Activated CD4-positive, alpha-beta T cell treated with anti-CD3 and anti-CD28 coated beads for 36 hours (primary cell): ENCODE measurements around the gene TNFAIP6. TPM values are rescaled to one million over a fixed set of nuclear protein-coding genes. Genes with fewer than 3 reads are reported as not detected.
A peak's percentile ranks its signal among the peaks of the same experiment; 100 is the strongest.
"Not testable (repeated sequence)": the region's sequence is repeated elsewhere in the genome, so short reads cannot be mapped to it uniquely, and the experiment has no call there.

Source experiments
- ATAC-seq: fragments of 200-7000 bp; cut with Tn5 transposase; one replicate; pipeline ENCODE4 v1.10.0; 2021; ENCODE audit warnings: mild to moderate bottlenecking, moderate library complexity
- CTCF ChIA-PET: fragments of 350-600 bp; sonication (Branson Sonifier 250); formaldehyde crosslinking; loops from one replicate; lab custom pipeline; 2021; ENCODE audit warnings: antibody characterized with exemption; lab: Charles Lee
- POLR2A ChIA-PET: fragments of 350-600 bp; sonication (Branson Sonifier 250); formaldehyde crosslinking; loops from one replicate; lab custom pipeline; 2021; ENCODE audit warnings: antibody characterized with exemption, inconsistent platforms; lab: Charles Lee
- DNase-seq: peaks from one replicate; pipeline ENCODE4 v3.0.0-alpha.2; 2020
- H3K27ac Mint-ChIP-seq: one replicate; pipeline ENCODE4 v1.8.0; 2021; ENCODE audit warnings: mixed read lengths
- H3K27me3 Mint-ChIP-seq: one replicate; pipeline ENCODE4 v1.8.0; 2021; ENCODE audit warnings: mixed read lengths
- H3K36me3 Mint-ChIP-seq: one replicate; pipeline ENCODE4 v1.8.0; 2021; ENCODE audit warnings: low read depth, mixed read lengths
- H3K4me1 Mint-ChIP-seq: one replicate; pipeline ENCODE4 v1.8.0; 2021; ENCODE audit warnings: mixed read lengths
- H3K4me3 Mint-ChIP-seq: one replicate; pipeline ENCODE4 v1.8.0; 2021; ENCODE audit warnings: mild to moderate bottlenecking, moderate library complexity, mixed read lengths
- H3K9me3 Mint-ChIP-seq: one replicate; pipeline ENCODE4 v1.8.0; 2021; ENCODE audit warnings: low read depth, mixed read lengths
- intact Hi-C, 2 experiments: fragments of 100-400 bp; cut with DNase I in 1 of 2; cut with micrococcal nuclease in 1 of 2; formaldehyde crosslinking; loops; one replicate each; pipeline versions ENCODE4 v1.14.2 to v1.15.1; 2022 to 2024; cut with DNase I, micrococcal nuclease
- total RNA-seq, 2 experiments: library from RNA; stranded (reverse); gene quantifications; one replicate each; pipeline ENCODE4 v1.2.3, GENCODE V29; 2021

The TNFAIP6 gene
- total RNA-seq, 2 experiments from 2014 or later, result not detected

DNA sequence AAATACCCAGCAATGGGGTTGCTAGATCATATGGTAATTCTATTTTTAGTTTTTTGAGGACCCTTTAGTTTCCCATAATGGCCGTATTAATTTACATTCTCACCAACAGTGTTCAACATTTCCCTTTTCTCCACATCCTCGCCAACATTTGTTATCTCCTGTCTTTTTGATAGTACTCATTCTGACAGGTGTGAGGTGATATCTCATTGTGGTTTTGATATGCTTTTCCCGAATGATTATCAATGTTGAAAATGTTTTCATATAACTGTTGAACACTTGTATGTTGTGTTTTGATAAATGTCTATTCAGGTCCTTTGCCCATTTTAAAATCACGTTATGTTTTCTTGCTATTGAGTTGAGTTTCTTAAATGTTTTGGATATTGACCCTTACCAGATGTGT, 46.5 kb downstream of the TNFAIP6 start:
- H3K27me3 Mint-ChIP-seq, result no peaks in the 10 kb centered on the region
- ATAC-seq (no peak), DNase-seq (no peak)
- no peak overlapping the region for H3K27ac Mint-ChIP-seq
- H3K9me3 Mint-ChIP-seq, result no peaks in the 10 kb centered on the region
- ChIA-PET CTCF (interaction anchor here (0.6 kb wide), 2 partner anchors 39 to 109 kb away, joined by 3 read pairs; no protein-coding TSS in a partner anchor), POLR2A (no interaction called here)
- H3K36me3 Mint-ChIP-seq, result no peaks in the 10 kb centered on the region
- no peak overlapping the region for H3K4me3 Mint-ChIP-seq
- H3K4me1 Mint-ChIP-seq, result no peaks in the 10 kb centered on the region
- intact Hi-C loops, result no loop called here

DNA sequence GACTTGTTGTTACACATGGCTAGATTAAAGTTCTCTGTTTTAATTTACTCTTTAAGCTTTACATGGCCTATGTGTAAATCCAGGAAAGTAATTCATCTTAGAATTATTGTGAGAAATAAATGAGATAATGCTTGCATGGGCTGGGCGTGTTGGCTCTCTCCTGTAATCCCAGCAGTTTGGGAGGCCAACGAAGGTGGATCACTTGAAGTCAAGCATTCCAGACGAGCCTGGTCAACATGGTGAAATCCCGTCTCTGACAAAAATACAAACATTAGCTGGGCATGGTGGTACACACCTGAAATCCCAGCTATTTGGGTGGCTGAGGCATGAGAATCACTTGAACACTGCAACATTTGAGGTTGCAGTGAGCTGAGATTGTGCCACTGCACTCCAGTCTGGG, 48.0 kb downstream of the TNFAIP6 start:
- DNase-seq (no peak), ATAC-seq (no peak)
- intact Hi-C loops, result no loop called here
- H3K9me3 Mint-ChIP-seq, result no peaks in the 10 kb centered on the region
- ChIA-PET CTCF (no interaction called here), POLR2A (no interaction called here)
- H3K27me3 Mint-ChIP-seq, result no peaks in the 10 kb centered on the region
- no peak overlapping the region for H3K4me3 Mint-ChIP-seq
- peaks cover 4% of the 10 kb centered on the region for H3K4me1 Mint-ChIP-seq
- peaks cover 4% of the 10 kb centered on the region for H3K36me3 Mint-ChIP-seq
- H3K27ac Mint-ChIP-seq, result no peak overlapping the region

DNA sequence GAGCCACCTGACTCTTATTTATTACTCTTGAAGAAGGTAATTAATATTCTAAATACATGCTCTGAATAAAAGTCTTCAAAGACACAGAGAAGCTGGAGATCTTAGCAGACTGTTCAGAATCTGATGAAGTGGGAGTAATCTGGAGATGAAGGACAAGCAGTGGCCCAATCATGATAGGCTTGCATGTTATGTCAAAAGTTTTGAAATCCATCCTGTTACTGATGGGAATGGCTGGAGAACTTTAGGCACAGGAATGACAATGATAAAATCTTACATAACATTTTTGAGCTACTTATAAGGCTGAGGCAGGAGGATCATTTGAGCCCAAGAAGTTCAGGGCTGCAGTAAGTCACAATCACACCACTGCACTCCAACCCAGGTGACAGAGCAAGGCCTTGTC, 49.9 kb downstream of the TNFAIP6 start:
- intact Hi-C loops, result no loop called here
- Mint-ChIP-seq H3K36me3 (peaks cover 16% of the 10 kb centered on the region), H3K27ac (no peak overlapping the region), H3K9me3 (no peaks in the 10 kb centered on the region), H3K4me3 (no peak overlapping the region), H3K27me3 (no peaks in the 10 kb centered on the region), H3K4me1 (peaks cover 16% of the 10 kb centered on the region)
- POLR2A ChIA-PET, result no interaction called here
- CTCF ChIA-PET, result no interaction called here
- DNase-seq, result no peak
- no peak for ATAC-seq

DNA sequence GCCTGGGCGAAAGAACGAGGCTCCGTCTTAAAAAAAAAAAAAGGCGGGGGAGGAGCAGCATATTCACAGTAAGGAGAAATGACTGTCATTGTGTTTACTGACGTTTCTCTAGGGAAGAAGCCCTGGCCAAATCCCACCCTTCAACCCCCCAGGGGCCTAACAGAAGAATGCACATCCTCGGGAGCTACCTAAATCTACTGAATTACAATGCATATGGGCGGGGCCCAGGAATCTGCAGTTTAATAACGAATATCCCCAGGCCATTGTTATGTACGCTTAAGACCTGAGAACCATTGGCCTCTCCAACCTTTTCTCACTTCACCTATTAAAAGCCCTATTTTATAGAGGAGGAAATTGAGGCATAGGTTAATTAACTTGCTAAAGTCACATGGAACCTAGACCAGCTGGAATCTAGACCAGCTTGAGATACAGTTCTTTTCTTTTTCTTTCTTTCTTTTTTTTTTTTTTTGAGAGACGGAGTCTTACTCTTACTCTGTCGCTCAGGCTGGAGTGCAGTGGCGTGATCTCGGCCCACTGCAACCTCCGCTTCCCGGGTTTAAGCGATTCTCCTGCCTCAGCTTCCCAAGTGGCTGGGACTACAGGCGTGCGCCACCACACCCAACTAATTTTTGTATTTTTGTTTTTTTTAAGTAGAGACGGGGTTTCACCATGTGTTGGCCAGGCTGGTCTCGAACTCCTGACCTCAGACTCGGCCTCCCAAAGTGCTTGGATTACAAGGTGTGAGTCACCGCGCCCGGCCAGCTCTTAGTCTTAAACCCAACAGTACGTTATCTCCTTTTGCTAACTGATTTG, 51.6 kb downstream of the TNFAIP6 start:
- intact Hi-C loops, result loop anchor here (1.0 kb wide), 2 partner anchors 120 to 148 kb away; partner anchors contain the start of genes RBM43 (in 2 of the 2) and NMI (in 1 of the 2)
- ATAC-seq, result no peak
- Mint-ChIP-seq H3K4me1 (peaks cover 26% of the 10 kb centered on the region), H3K27me3 (no peaks in the 10 kb centered on the region), H3K9me3 (no peaks in the 10 kb centered on the region), H3K4me3 (peak overlapping the region; percentile 97), H3K36me3 (peaks cover 27% of the 10 kb centered on the region), H3K27ac (peak overlapping the region; percentile 98)
- ChIA-PET POLR2A (interaction anchor here (0.6 kb wide), 1 partner anchor 9 kb away, joined by 4 read pairs; no protein-coding TSS in a partner anchor), CTCF (interaction anchor here (1.4 kb wide), 2 partner anchors 12 to 146 kb away, joined by 3 to 4 read pairs; no protein-coding TSS in a partner anchor)
- DNase-seq, result no peak

DNA sequence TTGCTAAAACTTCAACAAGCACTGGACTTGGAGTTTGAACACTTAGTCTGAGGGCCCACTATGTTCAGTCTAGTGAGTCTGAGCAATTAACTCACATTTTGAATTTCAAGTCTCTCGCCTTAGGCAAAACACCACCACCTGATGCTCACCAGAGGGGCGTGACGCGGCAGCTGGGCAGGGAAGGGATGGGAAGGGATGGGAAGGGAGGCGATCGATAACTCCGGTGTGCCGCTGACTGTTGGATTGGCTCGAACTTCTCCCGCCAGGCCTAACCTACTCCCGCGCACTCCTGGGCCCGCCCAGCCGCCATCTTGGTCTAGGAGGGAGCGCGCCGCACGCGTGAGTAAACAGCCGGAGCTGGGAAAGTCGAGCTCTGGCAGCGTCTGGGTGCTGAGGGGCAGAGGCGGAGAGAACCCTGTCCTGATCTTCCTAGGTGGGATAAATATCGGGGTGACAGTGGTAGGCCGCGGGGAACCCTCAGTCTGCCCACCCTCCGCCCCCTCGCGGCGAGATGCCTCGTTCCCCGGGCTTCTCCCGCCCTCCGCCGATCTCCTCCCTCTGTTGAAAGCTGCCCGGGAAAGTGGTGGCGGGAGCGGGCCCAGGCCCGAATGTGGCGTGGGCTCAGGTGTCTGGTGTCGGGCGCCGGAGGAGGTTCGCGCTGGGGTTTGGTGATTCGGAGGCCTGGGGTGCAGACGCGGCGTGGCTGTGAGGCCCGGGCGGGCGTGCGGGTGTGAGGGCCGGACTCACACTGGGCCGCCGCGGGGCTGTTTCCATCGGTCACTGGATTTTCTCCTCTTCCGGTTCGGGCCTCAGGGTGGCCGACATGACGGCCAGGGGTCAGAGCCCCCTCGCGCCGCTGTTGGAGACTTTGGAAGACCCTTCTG, 52.5 kb downstream of the TNFAIP6 start, which contains the start of gene RIF1:
TSS of gene RIF1 (plus strand) at position 302 of the 884 bp plus-strand sequence. CDS start at position 824, 522 bp downstream.
- no peaks in the 10 kb centered on the region for H3K27me3 Mint-ChIP-seq
- ATAC-seq, result peak; percentile 97
- peak; percentile 91 for DNase-seq
- peaks cover 32% of the 10 kb centered on the region for H3K36me3 Mint-ChIP-seq
- H3K4me1 Mint-ChIP-seq, result peaks cover 28% of the 10 kb centered on the region
- intact Hi-C loops, result loop anchor here (1.0 to 2.0 kb wide), 3 partner anchors 121 to 1823 kb away; partner anchors contain the start of genes RBM43 (in 2 of the 2), MMADHC (in 1 of the 2) and NMI (in 1 of the 2)
- peak within 1 kb of the TSS; percentile 98 for H3K27ac Mint-ChIP-seq
- H3K9me3 Mint-ChIP-seq, result no peaks in the 10 kb centered on the region
- POLR2A ChIA-PET, result interaction anchor here (0.6 to 0.7 kb wide), 2 partner anchors 9 to 27 kb away, joined by 3 to 6 read pairs; no protein-coding TSS in a partner anchor
- CTCF ChIA-PET, result interaction anchor here (1.4 kb wide), 2 partner anchors 11 to 147 kb away, joined by 3 to 4 read pairs; no protein-coding TSS in a partner anchor
- H3K4me3 Mint-ChIP-seq, result peak within 1 kb of the TSS; percentile 97

DNA sequence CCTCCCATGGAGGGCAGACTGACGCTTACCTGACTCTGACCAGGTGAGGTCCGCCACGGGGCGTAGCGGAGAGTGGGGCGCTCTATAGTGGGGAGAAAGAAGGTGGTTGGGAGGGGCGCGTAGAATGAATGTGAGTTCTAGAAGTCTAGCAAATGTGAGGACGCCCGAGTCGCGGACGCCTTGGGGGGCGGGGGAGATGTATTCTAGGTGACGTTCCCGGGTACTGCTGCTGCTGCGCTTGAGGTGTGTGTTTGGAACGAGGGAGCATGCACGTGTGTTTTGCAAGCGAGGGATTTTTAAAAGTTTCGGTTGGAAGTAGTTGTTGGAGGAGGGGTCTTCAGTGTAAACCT, 53.1 kb downstream of the TNFAIP6 start:
- ChIA-PET CTCF (no interaction called here), POLR2A (no interaction called here)
- Mint-ChIP-seq H3K4me1 (peaks cover 31% of the 10 kb centered on the region), H3K27me3 (no peaks in the 10 kb centered on the region), H3K9me3 (no peaks in the 10 kb centered on the region), H3K27ac (peak overlapping the region; percentile 98), H3K36me3 (peaks cover 37% of the 10 kb centered on the region), H3K4me3 (peak overlapping the region; percentile 97)
- ATAC-seq (peak; percentile 49), DNase-seq (peak; percentile 70)
- intact Hi-C loops, result loop anchor here in 1 of 2 experiments (2.0 kb wide), 1 partner anchor 1824 kb away; the partner anchor contains the start of gene MMADHC

DNA sequence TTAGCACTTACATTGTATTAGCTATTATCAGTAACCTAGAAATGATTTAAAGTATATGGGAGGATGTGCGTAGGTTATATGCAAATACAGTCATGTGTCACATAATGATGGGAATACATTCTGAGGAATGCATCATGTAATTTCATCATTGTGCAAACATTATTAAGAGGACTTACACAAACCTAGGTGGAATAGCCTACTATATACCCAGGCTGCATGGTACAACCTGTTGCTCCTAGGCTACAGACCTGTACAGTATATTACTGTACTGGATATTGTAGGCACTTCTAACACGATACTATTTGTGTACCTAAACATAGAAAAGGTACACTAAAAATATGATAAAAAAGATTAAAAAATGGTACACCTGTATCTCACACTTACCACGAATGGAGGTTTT, 60.3 kb downstream of the TNFAIP6 start:
- H3K9me3 Mint-ChIP-seq, result no peaks in the 10 kb centered on the region
- H3K4me3 Mint-ChIP-seq, result no peak overlapping the region
- no peak for ATAC-seq
- peaks cover 28% of the 10 kb centered on the region for H3K4me1 Mint-ChIP-seq
- ChIA-PET CTCF (no interaction called here), POLR2A (no interaction called here)
- no peaks in the 10 kb centered on the region for H3K27me3 Mint-ChIP-seq
- peaks cover 57% of the 10 kb centered on the region for H3K36me3 Mint-ChIP-seq
- peak overlapping the region; percentile 63 for H3K27ac Mint-ChIP-seq
- intact Hi-C loops, result no loop called here
- no peak for DNase-seq

DNA sequence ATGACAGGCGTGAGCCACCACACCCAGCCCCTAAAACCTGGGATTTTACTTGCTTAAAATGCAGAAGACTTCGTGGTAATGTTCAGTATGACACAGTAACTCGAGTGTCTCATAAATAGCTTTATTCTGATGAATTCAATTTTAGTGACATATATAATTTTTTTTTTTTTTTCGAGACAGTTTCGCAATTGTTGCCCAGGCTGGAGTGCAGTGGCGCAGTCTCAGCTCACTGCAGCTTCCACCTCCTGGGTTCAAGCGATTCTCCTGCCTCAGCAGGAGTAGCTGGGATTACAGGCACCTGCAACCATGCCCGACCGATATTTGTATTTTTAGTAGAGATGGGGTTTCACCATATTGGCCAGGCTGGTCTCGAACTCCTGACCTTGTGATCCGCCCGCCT, 64.3 kb downstream of the TNFAIP6 start:
- H3K27ac Mint-ChIP-seq, H3K27me3 Mint-ChIP-seq, H3K9me3 Mint-ChIP-seq, ATAC-seq, H3K4me3 Mint-ChIP-seq, DNase-seq: not testable (repeated sequence)
- peaks cover 66% of the 10 kb centered on the region for H3K36me3 Mint-ChIP-seq
- peaks cover 43% of the 10 kb centered on the region for H3K4me1 Mint-ChIP-seq
- CTCF ChIA-PET, result interaction anchor here (1.2 to 3.9 kb wide), 2 partner anchors 14 to 17 kb away, joined by 3 to 16 read pairs; no protein-coding TSS in a partner anchor
- intact Hi-C loops, result loop anchor here in 1 of 2 experiments (5.0 kb wide), 1 partner anchor 61 kb away; no protein-coding TSS in a partner anchor
- POLR2A ChIA-PET, result interaction anchor here (1.0 kb wide), 1 partner anchor 132 kb away, joined by 9 read pairs; the partner anchor contains the start of gene NMI

DNA sequence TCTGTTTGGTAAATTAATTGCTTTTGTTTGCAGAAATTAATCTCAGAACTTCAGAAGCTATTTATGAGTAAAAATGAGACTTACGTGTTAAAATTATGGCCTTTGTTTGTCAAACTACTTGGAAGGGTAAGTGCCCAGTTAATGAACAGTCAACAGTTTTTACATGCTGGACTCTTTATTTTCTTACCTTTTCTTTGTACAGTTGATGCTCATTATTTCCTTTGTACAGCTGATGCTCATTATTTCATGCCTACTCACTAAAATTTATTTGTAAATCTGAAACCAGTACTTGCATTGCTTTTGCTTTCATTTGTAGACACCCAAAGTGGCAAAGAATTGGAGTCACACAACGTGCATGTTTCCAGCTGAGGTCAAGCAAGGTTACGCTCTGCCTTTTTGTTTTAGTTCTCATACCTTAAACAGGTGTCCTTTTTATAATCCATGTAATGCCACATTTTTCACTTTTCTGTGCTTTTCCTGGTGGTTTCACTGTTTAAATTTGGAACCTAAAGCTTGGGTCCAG, 65.6 kb downstream of the TNFAIP6 start:
- H3K9me3 Mint-ChIP-seq, result no peaks in the 10 kb centered on the region
- no peak overlapping the region for H3K4me3 Mint-ChIP-seq
- CTCF ChIA-PET, result interaction anchor here (0.7 to 3.9 kb wide), 3 partner anchors 13 to 132 kb away, joined by 3 to 16 read pairs (median 3); no protein-coding TSS in a partner anchor
- peaks cover 41% of the 10 kb centered on the region for H3K4me1 Mint-ChIP-seq
- peak; percentile 29 for DNase-seq
- H3K27me3 Mint-ChIP-seq, result no peaks in the 10 kb centered on the region
- intact Hi-C loops, result loop anchor here in 1 of 2 experiments (1.0 to 5.0 kb wide), 2 partner anchors 59 to 134 kb away; partner anchors contain the start of gene NMI
- peaks cover 64% of the 10 kb centered on the region for H3K36me3 Mint-ChIP-seq
- POLR2A ChIA-PET, result interaction anchor here (0.8 kb wide), 2 partner anchors 8 to 417 kb away, joined by 5 to 6 read pairs; no protein-coding TSS in a partner anchor
- H3K27ac Mint-ChIP-seq, result peak overlapping the region; percentile 56
- ATAC-seq, result peak; percentile 68

DNA sequence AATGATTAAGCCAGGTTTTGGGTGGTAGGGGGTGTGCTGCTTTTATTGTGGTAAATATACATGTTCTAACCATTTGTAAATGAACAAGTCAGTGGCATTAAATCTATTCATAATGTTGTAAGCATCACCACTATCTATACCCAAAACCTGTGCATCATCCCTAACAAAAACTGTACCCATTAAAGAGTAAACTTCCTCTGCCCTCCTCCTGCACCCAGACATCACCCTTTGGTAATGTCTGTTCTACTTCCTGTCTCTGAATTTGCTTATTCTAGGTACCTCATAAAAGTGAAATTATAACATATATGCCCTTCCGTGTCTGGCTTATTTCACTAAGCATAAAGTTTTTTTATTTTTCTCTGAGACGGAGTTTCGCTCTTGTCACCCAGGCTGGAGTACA, 66.4 kb downstream of the TNFAIP6 start:
- peak; percentile 76 for ATAC-seq
- POLR2A ChIA-PET, result no interaction called here

More for the DNA sequence above, 66.4 kb downstream of the TNFAIP6 start:
- intact Hi-C loops, result loop anchor here in 1 of 2 experiments (1.0 to 5.0 kb wide), 2 partner anchors 59 to 134 kb away; partner anchors contain the start of gene NMI
- no peaks in the 10 kb centered on the region for H3K9me3 Mint-ChIP-seq
- H3K4me1 Mint-ChIP-seq, result peaks cover 44% of the 10 kb centered on the region
- H3K27ac Mint-ChIP-seq, result peak overlapping the region; percentile 56
- H3K4me3 Mint-ChIP-seq, result no peak overlapping the region
- no peak for DNase-seq
- CTCF ChIA-PET, result no interaction called here
- H3K36me3 Mint-ChIP-seq, result peaks cover 69% of the 10 kb centered on the region
- no peaks in the 10 kb centered on the region for H3K27me3 Mint-ChIP-seq
